CD4-positive, alpha-beta T cell treated with Interleukin-17A for 1 hour (primary cell): ENCODE results near the gene TWF2.

Experiments
- DNase-seq: peaks from one replicate; pipeline ENCODE4 v3.0.0-alpha.2; 2020

TWF2 gene

GRCh38 chr3:52237006-52237656, 1.8 kb downstream of the TWF2 start:
- no peak for DNase-seq

GRCh38 chr3:52236424-52236886, 2.5 kb downstream of the TWF2 start:
- DNase-seq: no peak

GRCh38 chr3:52234516-52235447, 4.2 kb downstream of the TWF2 start:
- no peak for DNase-seq

GRCh38 chr3:52233968-52234367, 5.0 kb downstream of the TWF2 start:
- no peak for DNase-seq

DNA sequence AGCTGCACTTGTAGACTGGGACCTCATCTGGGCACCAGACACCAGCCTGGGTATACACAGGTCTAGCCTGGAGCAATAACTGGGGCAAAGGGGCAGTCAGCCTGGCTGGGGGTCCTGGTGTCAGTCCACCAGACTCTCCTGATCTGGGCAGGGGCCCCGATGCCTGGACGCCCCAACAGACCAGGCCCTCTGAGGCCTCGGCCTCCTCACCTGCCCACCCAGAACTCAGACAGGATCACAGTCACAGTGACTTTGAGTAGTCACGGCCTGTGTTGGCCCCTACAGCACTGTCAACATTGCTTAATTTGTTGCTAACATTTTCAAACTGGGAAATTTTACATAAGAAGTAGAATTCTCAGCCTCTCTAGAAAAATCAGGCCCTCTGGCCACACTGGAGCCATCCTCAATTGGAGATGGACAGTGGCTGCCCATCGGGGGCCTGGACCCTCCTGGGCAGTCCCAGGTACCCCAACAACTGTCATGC, 5.8 kb downstream of the TWF2 start:
- DNase-seq: no peak

DNA sequence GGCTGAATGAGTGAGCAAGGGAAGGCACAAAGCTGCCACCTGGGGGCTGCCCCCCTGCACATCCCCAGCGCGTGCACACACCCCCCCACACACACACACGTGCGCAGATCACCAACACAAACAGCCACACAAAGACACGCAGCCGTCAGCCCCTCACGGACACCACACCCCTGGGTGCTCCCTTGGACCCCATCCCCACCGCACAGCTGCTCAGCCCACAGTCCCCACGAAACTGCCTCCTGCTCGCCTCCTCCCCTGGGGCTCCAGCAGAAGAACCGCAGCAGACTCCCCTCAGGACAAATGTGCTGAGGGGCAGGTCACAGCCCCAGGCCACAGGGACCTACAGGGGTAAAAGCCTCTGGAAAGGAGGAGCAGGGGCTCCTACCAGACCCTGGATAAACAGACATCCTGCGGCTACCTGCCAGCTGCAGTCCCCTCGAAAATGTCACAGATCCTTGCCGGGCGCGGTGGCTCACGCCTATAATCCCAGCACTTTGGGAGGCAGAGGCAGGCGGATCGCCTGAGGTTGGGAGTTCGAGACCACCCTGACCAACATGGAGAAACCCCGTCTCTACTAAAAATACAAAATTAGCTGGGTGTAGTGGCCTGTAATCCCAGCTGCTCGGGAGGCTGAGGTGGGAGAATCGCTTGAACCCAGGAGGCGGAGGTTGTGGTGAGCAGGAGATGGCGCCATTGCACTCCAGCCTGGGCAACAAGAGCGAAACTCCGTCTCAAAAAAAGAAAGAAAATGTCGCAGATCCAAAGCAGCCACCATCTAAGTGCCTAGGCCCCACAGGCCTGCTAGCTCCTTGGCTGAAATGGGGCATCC, 6.5 kb downstream of the TWF2 start:
- DNase-seq: peak; percentile 51

DNA sequence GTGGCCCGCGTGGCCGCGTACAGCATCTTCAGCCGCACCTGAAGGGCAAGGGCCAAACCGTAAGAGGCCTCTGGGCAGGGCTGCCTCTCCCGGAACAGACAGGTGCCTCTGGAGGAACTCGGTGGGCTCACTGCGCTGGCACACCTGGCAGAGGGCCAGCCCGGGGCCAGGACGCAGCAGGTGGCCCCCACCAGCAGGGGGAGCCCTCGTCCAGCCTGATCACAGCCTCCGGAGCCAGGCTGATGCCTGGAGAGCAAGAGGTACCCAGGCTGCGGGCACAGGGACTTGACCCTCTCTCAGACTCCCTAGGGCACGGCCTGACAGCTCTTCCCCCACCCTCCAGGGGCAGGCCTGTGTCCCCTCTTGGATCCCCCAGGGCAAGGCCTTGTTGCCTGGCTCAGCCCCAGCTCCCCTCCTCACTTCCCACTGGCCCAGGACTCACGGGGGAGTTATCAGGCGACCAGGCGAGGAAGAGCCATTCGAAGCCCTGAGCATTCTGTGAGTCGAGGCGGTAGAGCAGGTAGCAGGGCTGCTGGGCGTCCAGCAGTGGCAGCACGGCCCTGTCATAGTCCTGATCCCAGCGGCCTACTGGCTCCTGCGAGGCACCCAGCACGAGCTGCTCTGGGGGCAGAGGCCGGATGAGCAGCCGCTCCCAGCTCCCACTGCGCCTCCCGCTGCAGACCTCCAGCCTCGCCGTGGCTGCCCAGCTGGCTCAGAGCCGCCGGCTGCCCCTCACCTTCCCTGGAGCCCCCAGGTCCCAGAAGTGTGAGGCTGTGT, 7.3 kb downstream of the TWF2 start:
- peak; percentile 87 for DNase-seq

- no peak for DNase-seq
Measured at GRCh38 chr3:52230889-52231499, 8.0 kb downstream of the TWF2 start.

DNA sequence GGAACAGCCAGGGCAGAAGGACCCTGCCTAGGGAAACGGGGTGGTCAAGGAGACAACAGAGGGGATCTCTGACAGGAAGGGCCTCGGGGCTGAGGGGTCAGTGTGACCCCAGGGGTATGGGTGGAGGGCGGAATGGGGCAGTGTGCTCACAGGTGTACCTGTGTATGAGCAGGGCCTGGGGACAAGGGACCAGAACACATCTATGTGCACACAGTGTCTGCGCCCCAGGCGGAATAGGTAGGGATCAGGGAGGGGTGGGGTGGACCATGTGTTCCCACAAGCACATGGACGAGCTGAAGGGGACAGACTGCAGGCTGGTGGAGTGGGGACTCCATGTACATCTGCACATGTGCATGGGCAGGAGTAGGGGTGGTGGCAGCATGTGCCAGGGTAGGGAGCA, 8.5 kb downstream of the TWF2 start:
- DNase-seq: no peak

GRCh38 chr3:52229656-52230055, 9.3 kb downstream of the TWF2 start:
- no peak for DNase-seq

- no peak for DNase-seq
Measured at GRCh38 chr3:52228751-52229291, 10.1 kb downstream of the TWF2 start.

- no peak for DNase-seq
Measured at GRCh38 chr3:52228266-52228665, 10.7 kb downstream of the TWF2 start.

DNA sequence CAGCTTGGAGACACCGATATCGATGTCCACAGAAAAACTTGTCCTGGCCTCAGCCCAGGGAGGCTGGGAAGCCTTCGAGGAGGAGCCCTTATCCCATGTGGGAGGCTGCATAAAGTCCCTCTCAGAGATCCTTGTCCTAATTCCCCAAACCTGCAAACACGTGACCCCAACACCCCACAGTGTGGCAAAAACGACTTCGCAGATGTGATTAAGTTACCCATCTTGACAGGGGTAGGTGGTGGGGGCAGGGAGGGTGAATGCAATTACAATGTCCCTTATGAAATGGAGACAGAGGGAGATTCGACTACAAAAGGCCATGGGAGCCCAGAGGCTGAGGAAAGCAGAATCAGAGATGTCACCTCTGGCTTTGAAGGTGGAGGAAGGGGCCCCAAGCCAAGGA, 11.2 kb downstream of the TWF2 start:
- no peak for DNase-seq

DNA sequence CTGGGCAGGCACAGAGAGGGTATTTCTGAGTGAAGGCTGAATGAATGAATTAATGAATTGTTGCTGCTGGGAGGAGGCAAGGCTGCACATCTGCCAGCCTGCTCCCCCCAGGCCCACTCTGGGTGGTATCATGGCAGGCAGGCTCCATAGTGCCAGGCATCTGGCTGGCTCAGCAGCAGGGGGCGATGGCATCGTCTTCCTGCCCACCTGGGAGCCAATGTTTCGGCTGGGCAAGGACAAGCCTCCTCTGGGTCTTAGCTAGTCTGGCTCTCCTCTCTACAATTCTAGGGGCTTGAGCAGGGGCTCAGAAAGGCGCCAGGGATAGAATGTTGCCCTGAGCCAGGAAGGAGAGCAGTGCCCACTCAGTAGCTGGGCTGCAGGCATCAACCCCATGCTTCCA, 11.8 kb downstream of the TWF2 start:
- DNase-seq: no peak

DNA sequence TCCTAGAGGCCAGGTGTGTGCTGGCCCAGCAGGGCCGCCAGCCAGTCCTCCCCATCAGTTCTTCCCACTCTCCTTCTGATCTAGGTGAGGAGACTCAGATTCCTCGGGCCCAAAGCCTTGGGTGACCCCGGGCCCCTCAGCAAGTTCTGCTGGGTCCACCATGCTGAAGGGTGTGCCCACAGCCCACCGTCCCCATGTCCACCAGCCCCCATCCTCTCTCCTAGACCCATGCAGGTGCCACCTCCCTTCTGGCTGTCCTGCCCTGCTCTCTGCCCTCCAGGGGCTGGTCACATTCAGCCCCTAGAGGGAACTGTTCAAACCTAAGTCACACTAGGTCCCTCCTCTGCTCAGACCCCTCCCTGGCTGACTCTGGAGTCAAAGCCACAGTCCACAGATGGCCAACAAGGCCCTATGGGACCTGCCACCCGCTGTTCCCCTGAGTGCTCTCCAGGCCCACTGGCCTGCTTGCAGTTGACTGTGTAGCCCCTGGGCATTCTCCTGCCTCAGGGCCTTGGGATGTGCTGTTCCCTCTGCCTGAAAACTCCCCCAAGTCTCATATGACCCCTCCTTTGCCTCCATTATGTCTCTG, 12.6 kb downstream of the TWF2 start:
- DNase-seq: no peak

DNA sequence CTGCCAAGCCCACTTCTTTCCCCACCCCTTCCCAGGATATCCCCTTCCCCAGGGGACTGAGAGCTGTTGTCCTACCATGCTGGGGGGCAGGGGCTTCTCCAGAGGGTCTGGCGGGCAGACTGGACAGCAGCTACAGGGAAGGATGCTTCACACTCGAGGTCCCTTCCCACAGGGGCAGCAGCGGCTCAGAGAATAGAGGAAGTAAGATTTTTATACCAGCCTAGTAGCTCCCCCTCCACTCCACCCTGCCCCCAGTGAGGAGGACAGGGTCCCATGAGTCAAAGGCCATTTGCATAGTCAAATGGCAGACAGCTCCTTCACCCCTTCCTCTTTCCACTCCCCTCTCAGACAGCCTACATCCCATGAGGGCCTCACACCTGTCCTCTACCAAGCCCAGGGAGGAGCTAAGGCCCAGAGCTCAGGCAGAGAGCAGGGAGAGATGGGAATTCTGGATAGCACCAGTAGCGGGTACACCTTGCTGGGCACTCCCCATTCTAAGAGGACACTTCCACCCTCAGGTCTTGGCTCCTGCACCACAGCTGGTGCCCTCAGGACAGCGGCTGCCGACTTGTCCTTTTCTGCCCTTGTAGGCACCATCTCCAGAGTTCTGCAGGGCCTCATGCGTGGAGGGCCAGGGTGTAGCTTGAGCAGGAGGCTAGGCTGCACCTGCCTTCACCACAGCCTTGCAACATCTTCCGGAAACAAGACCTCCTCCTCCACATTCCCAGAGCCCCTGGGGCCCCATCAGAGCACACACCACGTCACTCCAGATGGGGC, 13.3 kb downstream of the TWF2 start, which contains the start of gene TLR9:
TSS of gene TLR9 (minus strand) at position 194 of the 777 bp plus-strand sequence. CDS start at position 78, 116 bp downstream.
- no peak for DNase-seq

- DNase-seq: no peak
Measured at GRCh38 chr3:52223449-52224408, 15.2 kb downstream of the TWF2 start.

DNA sequence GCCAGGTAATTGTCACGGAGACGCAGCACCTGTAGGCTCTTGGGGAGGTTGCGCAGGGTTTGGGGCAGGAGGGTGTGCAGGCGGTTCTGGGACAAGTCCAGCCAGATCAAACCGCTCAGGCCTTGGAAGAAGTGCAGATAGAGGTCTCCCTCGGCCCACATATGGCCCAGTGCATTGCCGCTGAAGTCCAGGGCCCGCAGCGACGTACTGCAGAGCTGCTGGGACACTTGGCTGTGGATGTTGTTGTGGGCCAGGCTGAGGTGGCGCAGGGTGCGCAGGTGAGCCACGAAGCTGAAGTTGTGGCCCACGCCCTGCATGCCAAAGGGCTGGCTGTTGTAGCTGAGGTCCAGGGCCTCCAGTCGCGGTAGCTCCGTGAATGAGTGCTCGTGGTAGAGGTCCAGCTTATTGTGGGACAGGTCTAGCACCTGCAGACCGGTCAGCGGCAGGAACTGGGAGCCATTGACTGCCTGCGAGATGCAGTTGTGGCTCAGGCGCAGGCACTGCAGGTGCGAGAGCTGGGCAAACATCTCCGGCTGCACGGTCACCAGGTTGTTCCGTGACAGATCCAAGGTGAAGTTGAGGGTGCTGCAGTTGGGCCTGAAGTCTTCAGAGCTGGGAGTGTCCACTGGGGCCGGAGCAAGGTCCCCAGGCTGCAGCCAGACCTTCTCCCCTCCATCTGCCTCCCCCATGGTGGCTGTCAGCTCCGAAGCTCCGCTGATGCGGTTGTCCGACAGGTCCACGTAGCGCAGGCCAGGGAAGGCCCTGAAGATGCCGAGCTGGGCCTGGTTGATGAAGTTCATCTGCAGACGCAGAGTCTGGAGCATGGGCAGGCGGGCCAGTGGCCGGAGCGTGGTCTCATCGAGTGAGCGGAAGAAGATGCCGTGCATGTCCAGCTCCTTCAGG, 16.4 kb downstream of the TWF2 start:
- no peak for DNase-seq
